ENCODE data around the gene SH2D4B.

The SH2D4B gene

GRCh38 chr10:80506189-80506575 is 31.5 kb upstream of the SH2D4B start:
- H3K4me1 ChIP-seq (ENCODE audit: insufficient read depth, insufficient read length): peaks cover 14% of the 10 kb centered on the region
- H3K9me3 ChIP-seq (ENCODE audit: insufficient read depth, low read length): no peaks in the 10 kb centered on the region
- H3K36me3 ChIP-seq (ENCODE audit: insufficient read depth, insufficient read length, low read length): peaks cover 30% of the 10 kb centered on the region
- no peak overlapping the region for H3K9ac ChIP-seq (ENCODE audit: insufficient read length, low read depth)
- TF ChIP-seq SUZ12 (IDR thresholded peaks at IDR 0.05; ENCODE audit: extremely low read depth, insufficient read depth, insufficient read length) (no peak), ZNF274 (IDR thresholded peaks at IDR 0.05; ENCODE audit: low read depth, low read length) (no peak), YY1 (IDR thresholded peaks at IDR 0.05; ENCODE audit: insufficient read depth, insufficient read length) (no peak)
- DNase-seq (ENCODE audit: low read depth, low spot score): no peak
- H3K27me3 ChIP-seq (ENCODE audit: insufficient read depth, insufficient read length): no peaks in the 10 kb centered on the region
- no peak overlapping the region for H3K4me3 ChIP-seq (ENCODE audit: insufficient read length, low read depth)

- Histone ChIP-seq H3K36me3 (ENCODE audit: insufficient read depth, insufficient read length, low read length) (peaks cover 35% of the 10 kb centered on the region), H3K4me1 (ENCODE audit: insufficient read depth, insufficient read length) (peaks cover 9% of the 10 kb centered on the region), H3K27me3 (ENCODE audit: insufficient read depth, insufficient read length) (no peaks in the 10 kb centered on the region), H3K9ac (ENCODE audit: insufficient read length, low read depth) (no peak overlapping the region), H3K9me3 (ENCODE audit: insufficient read depth, low read length) (no peaks in the 10 kb centered on the region), H3K4me3 (ENCODE audit: insufficient read length, low read depth) (no peak overlapping the region)
- TF ChIP-seq SUZ12 (IDR thresholded peaks at IDR 0.05; ENCODE audit: extremely low read depth, insufficient read depth, insufficient read length): no peak
- no peak for DNase-seq (ENCODE audit: low read depth, low spot score)
Measured at GRCh38 chr10:80506836-80507487, 30.7 kb upstream of the SH2D4B start.

GRCh38 chr10:80509108-80509402 is 28.6 kb upstream of the SH2D4B start:
- H3K4me3 ChIP-seq (ENCODE audit: insufficient read length, low read depth): no peak overlapping the region
- no peak overlapping the region for H3K9ac ChIP-seq (ENCODE audit: insufficient read length, low read depth)
- peaks cover 55% of the 10 kb centered on the region for H3K36me3 ChIP-seq (ENCODE audit: insufficient read depth, insufficient read length, low read length)
- DNase-seq (ENCODE audit: low read depth, low spot score): no peak
- TF ChIP-seq SUZ12 (IDR thresholded peaks at IDR 0.05; ENCODE audit: extremely low read depth, insufficient read depth, insufficient read length) (no peak), YY1 (IDR thresholded peaks at IDR 0.05; ENCODE audit: insufficient read depth, insufficient read length) (no peak), ZNF274 (IDR thresholded peaks at IDR 0.05; ENCODE audit: low read depth, low read length) (no peak)
- H3K27me3 ChIP-seq (ENCODE audit: insufficient read depth, insufficient read length): no peaks in the 10 kb centered on the region
- H3K9me3 ChIP-seq (ENCODE audit: insufficient read depth, low read length): no peaks in the 10 kb centered on the region
- H3K4me1 ChIP-seq (ENCODE audit: insufficient read depth, insufficient read length): peaks cover 2% of the 10 kb centered on the region

DNA sequence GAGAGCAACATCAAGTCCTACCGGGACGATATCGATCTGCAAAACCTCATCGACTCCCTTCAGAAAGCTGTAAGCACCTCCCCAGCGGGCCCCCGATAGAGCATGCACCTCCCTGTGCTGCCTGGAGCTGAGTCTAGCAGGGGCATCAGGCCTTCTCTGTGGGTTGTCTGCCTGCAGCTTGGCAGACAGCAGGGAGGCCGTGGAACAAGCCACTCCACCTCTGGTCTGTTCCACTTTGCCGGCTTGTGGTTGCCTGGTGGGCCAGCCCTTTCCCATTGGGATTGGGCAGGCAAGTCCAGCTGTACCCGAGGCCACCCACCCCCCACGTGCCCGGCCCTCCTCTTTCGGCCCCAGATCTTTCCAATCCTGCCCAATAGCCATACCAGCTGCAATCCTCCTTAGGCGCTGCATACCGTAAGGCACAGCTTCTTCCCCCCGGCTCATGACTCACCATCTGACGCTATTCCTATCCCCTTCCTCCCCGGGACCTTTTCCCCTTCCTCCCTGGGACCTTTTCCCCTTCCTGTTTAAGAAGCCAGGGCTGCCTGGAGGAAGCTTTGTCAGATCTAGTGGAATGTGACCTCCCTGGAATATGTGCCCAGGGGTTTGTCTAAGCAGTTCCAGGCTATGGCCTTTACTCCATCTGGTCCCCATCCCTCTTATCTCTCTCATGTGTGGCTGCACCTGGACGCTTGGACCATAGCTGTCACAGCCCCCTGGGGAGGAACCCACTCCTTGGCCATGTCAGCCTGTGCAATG is 28.1 kb upstream of the SH2D4B start:
- Histone ChIP-seq H3K4me3 (ENCODE audit: insufficient read length, low read depth) (no peak overlapping the region), H3K27me3 (ENCODE audit: insufficient read depth, insufficient read length) (no peaks in the 10 kb centered on the region), H3K9me3 (ENCODE audit: insufficient read depth, low read length) (no peaks in the 10 kb centered on the region), H3K9ac (ENCODE audit: insufficient read length, low read depth) (no peak overlapping the region), H3K4me1 (ENCODE audit: insufficient read depth, insufficient read length) (peaks cover 2% of the 10 kb centered on the region), H3K36me3 (ENCODE audit: insufficient read depth, insufficient read length, low read length) (peaks cover 60% of the 10 kb centered on the region)
- DNase-seq (ENCODE audit: low read depth, low spot score): no peak
- no peak for TF ChIP-seq ZNF274 (IDR thresholded peaks at IDR 0.05; ENCODE audit: low read depth, low read length)
- no peak for TF ChIP-seq SUZ12 (IDR thresholded peaks at IDR 0.05; ENCODE audit: extremely low read depth, insufficient read depth, insufficient read length)
- TF ChIP-seq YY1 (IDR thresholded peaks at IDR 0.05; ENCODE audit: insufficient read depth, insufficient read length): no peak

DNA sequence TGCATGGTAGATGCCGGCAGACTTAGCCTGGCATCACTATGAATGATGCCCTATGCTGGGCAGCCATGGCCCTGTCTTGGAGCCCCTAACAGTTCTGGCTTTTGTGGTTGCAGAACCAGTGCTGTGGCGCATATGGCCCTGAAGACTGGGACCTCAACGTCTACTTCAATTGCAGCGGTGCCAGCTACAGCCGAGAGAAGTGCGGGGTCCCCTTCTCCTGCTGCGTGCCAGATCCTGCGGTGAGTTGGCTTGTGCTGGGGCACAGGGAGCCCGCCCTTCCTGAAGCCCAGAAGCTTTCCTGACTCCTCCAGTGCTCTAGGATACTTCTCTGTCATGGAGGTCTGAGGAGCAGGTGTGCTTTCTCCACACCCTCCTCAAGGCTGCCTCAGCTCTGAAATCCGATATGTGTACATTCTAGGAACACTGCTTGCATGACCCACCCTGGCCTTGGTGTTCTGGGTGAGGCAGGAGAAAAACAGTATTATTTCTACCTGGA is 25.6 kb upstream of the SH2D4B start:
- TF ChIP-seq ZNF274 (IDR thresholded peaks at IDR 0.05; ENCODE audit: low read depth, low read length): no peak
- TF ChIP-seq SUZ12 (IDR thresholded peaks at IDR 0.05; ENCODE audit: extremely low read depth, insufficient read depth, insufficient read length): no peak
- no peak for TF ChIP-seq YY1 (IDR thresholded peaks at IDR 0.05; ENCODE audit: insufficient read depth, insufficient read length)
- H3K9me3 ChIP-seq (ENCODE audit: insufficient read depth, low read length): no peaks in the 10 kb centered on the region

DNA sequence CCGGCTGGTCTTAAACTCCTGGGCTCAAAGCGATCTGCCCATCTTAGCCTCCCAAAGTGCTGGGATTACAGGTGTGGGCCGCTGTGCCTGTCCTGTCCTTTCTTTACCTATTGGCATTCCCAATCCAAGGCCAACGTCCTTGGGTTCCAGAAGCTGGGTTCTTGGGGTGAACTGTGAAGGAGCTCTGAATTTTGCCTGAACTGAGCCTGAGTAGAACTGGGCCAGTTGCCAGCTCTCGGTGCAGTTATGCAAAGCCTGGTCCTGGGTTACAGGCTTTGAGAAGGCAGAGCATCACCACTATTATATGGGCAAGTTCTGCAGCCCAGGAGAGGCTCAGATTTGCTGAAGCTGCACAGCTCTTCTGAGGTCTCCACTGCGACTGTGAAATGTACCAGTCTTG is 24.6 kb upstream of the SH2D4B start:
- Histone ChIP-seq H3K9me3 (ENCODE audit: insufficient read depth, low read length) (no peaks in the 10 kb centered on the region), H3K36me3 (ENCODE audit: insufficient read depth, insufficient read length, low read length) (peaks cover 78% of the 10 kb centered on the region), H3K27me3 (ENCODE audit: insufficient read depth, insufficient read length) (no peaks in the 10 kb centered on the region), H3K9ac (ENCODE audit: insufficient read length, low read depth) (no peak overlapping the region), H3K4me1 (ENCODE audit: insufficient read depth, insufficient read length) (no peaks in the 10 kb centered on the region), H3K4me3 (ENCODE audit: insufficient read length, low read depth) (no peak overlapping the region)
- DNase-seq (ENCODE audit: low read depth, low spot score): no peak
- TF ChIP-seq YY1 (IDR thresholded peaks at IDR 0.05; ENCODE audit: insufficient read depth, insufficient read length) (no peak), ZNF274 (IDR thresholded peaks at IDR 0.05; ENCODE audit: low read depth, low read length) (no peak), SUZ12 (IDR thresholded peaks at IDR 0.05; ENCODE audit: extremely low read depth, insufficient read depth, insufficient read length) (no peak)

More for the DNA sequence above, 25.6 kb upstream of the SH2D4B start:
- Histone ChIP-seq H3K4me3 (ENCODE audit: insufficient read length, low read depth) (no peak overlapping the region), H3K36me3 (ENCODE audit: insufficient read depth, insufficient read length, low read length) (peaks cover 72% of the 10 kb centered on the region), H3K27me3 (ENCODE audit: insufficient read depth, insufficient read length) (no peaks in the 10 kb centered on the region), H3K4me1 (ENCODE audit: insufficient read depth, insufficient read length) (peaks cover 2% of the 10 kb centered on the region), H3K9ac (ENCODE audit: insufficient read length, low read depth) (no peak overlapping the region)
- DNase-seq (ENCODE audit: low read depth, low spot score): no peak

DNA sequence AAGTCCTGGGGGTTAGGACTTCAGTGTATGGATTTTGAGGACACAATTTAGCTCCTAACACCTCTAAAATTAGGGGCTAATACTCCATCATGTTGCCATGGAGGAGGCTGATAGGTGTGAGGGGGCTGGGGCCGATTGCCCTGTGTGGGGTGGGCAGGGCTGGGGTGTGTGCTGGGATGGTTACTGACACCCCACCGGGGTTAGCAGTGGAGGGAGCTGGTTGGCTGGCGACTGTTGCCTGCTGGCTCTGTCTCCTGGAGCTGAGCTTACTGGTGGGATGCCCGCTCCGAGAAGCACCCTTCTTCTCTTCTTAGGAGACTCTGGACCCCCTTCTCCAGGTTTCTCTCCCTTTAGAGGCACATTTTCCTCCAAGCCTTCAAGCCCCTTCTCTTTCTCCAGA is 22.2 kb upstream of the SH2D4B start:
- DNase-seq (ENCODE audit: low read depth, low spot score): no peak
- Histone ChIP-seq H3K4me3 (ENCODE audit: insufficient read length, low read depth) (no peak overlapping the region), H3K27me3 (ENCODE audit: insufficient read depth, insufficient read length) (no peaks in the 10 kb centered on the region), H3K9ac (ENCODE audit: insufficient read length, low read depth) (no peak overlapping the region), H3K9me3 (ENCODE audit: insufficient read depth, low read length) (no peaks in the 10 kb centered on the region), H3K4me1 (ENCODE audit: insufficient read depth, insufficient read length) (peaks cover 3% of the 10 kb centered on the region), H3K36me3 (ENCODE audit: insufficient read depth, insufficient read length, low read length) (peaks cover 84% of the 10 kb centered on the region)
- TF ChIP-seq ZNF274 (IDR thresholded peaks at IDR 0.05; ENCODE audit: low read depth, low read length) (no peak), SUZ12 (IDR thresholded peaks at IDR 0.05; ENCODE audit: extremely low read depth, insufficient read depth, insufficient read length) (no peak), YY1 (IDR thresholded peaks at IDR 0.05; ENCODE audit: insufficient read depth, insufficient read length) (no peak)
